GM21825 (cell line): ENCODE measurements around the gene ALDH1A3.
"Not testable (repeated sequence)": the region's sequence is repeated elsewhere in the genome, so short reads cannot be mapped to it uniquely, and the experiment has no call there.

ENCODE experiments used
- ATAC-seq: cut with Tn5 transposase; IDR thresholded peaks from one replicate; pipeline ENCODE4 v1.9.1; 2021; ENCODE audit warnings: mild to moderate bottlenecking, moderate library complexity; ENCODE audit not compliant: unreplicated experiment

The ALDH1A3 gene

DNA sequence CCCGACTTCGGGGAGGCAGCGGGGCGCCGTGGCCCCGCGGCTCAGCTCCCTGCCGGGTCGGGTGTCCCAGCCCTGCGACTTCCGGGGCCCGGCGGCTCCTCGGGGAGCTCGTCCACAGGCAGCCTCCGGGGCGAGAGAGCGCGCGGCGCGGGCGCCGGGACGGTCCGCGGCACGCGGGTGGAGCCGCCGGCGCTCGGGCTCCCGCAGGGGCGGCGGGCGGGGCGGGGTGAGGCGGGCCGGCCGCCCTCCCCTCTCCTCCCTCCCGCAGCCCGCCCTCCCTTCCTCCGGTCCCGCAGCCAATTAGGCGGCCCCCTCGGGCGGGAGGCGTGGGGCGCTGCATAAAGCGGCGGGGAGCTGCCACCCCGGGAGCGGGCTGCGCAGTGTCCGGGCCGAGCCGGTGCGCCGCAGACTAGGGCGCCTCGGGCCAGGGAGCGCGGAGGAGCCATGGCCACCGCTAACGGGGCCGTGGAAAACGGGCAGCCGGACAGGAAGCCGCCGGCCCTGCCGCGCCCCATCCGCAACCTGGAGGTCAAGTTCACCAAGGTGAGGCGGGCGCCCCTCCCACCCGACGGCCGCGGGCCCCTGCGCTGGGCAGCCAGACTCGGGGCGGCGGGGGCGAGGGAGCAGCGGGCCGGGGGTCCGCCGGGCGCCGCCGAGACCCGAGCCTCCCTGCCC, at the start of gene ALDH1A3:
ALDH1A3 (plus strand) TSS at position 368 of the 675 bp plus-strand sequence; CDS start at position 445, 77 bp downstream.
- ATAC-seq: no peak

GRCh38 chr15:100831467-100831866, 48.2 kb upstream of the ALDH1A3 start:
- no peak for ATAC-seq

DNA sequence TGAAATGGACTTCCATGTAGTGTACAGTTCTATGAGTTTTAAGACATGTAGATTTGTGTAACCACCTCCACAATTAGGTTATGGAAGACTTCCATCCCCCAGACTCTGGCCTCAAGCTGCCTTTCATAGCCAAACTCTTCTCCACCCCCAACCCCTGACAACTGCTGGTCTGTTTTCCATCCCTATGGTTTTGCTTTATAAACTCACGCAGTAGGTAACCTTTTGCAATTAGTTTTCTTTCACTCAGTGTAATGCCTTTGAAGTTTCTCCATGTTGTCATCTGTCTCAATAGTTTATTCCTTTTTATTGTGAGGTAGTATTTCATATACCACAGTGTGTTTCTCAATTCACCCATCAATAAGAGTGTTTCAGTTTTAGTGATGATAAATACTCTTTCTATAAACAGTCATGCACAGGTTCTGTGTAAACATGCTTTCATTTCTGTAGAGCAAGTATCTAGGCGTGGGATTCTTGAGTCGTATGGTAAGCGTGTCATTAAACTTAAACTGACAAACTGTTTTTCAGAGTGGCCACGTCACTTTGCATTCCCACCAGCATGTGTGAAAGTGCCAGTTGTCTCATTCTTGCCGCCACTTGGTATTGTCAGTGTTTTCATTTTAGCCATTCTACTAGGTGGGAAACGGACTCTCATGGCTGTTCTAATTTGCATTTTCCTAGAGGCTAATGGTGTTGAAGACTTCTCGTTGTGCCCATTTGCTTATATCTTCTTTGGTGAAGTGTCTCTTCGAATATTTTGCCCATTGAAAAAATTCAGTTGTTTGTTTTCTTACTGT, 47.3 kb upstream of the ALDH1A3 start:
- no peak for ATAC-seq

DNA sequence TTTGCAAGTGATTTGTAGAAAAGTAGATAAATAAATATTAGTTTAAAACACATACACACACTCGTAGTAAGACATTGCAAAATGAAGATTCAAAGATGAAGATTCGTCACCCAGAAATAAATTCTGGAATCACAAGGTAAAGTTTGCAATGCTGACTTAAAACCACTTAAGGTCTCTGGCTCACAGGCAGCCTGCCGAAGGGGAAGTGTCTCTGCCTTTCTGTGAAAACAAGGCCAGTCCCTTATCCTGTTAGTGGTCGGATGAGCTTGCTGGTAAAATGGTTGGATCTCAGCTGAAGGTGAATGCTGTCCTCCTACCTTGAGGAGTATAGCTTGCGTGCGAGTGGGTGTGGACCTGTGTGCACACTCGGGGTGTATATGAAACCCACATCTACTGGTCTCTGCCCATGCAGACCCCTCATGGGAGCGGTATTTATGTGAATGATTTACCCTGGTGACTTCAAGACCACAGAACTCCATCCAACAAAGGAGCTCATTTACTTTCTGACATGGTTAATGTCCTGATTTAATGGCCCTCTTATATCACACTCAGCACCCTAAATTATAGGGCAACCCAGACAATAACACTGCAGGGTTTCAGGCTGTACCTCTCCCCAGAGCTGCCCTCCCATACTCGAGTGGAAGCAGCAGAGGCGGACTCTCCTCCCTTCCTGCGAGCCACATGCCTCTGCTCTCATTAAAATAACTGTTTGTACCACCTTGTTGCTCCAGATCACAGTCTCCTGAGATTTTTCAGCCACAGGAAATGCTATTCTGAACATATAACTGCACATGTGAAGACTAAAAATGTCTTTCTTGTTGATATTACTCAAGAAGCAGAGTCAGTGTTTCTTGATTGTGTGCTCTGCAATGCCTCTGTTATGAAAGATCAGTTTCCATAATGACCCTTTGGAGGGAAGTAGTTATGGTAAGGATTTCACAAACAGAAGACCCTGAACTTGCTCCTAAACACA, 45.9 kb upstream of the ALDH1A3 start:
- ATAC-seq: no peak

DNA sequence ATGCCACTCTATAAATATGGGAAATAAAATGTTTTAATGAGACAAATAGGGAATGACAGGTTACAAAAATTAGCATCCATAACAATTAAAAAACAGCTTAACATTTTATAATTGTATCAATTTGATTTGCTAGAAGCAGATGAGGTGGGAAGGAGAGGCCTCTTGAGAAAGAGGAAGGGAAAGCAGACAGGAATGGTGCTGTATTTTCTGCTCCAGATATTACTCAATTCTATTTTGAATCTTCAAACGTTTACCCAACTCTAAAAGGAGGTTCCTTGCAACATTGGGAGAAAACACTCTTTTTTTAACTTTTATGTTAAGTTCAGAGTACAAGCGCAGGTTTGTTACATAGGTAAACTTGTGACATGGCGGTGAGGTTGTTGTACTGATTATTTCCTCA, 44.9 kb upstream of the ALDH1A3 start:
- ATAC-seq: no peak

DNA sequence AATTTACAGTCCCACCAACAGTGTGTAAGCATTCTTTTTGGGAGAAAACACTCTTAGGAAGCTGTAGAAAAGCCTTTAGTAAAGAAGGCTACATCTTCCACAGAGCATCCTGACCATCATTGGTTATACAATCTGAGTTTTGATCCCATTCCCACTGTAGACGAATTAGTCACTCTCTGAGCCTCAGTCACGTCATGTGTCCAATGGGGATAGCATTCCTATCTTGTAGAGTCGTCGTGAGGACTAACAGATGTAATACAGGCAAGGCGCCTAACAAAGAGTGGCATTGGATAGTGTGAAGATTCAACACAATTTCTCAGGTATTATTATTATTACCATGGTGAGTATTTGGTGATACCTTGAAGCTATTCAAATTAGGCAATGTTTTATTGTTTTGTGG, 44.0 kb upstream of the ALDH1A3 start:
- ATAC-seq: no peak

GRCh38 chr15:100836501-100836900, 43.1 kb upstream of the ALDH1A3 start:
- no peak for ATAC-seq

GRCh38 chr15:100841426-100841825, 38.2 kb upstream of the ALDH1A3 start:
- no peak for ATAC-seq

DNA sequence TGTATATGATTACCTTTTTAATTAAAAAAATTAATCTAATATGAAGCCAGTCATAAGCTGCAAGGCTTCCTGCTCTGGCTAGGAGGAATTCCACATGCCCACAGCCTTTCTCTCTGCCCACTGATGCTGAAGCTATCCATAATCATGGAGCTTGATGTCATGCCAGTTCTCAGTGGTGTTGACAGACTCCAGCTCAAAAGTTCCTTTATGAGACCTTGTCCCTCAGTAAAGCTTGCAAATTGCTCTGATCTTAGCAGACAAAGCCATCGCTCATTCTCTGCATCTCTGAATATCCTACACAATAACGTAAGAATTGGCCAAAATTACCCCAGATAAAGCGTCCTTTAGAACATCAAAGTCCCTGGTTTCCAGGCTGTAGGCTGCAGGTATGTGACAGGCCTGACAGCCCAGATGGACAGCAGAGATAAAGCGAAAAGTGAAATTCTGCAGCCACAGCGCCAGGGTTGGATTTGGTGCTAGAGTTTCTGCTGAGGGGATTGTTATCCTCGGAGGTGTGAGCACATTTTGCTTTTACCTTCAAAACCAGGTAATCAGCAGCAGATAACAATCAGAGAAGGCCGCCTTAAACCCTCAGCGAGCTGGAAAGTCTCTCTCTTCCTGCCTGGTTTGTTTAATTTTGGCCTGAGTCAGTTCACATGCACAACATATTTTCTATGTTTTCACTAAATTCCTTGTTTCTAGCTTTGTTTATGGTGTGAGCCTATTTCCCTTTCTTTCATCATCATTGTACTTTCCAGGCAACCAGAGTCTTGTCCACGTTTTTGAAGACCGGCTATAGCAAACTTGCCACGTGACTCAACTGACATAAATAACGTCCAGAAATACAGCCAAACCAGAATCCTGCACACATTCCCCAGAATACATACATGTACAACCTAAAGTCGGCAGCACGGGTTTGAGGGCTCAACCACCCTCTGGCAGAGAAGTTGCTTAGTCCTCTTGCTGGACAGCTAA, 36.6 kb upstream of the ALDH1A3 start:
- no peak for ATAC-seq

DNA sequence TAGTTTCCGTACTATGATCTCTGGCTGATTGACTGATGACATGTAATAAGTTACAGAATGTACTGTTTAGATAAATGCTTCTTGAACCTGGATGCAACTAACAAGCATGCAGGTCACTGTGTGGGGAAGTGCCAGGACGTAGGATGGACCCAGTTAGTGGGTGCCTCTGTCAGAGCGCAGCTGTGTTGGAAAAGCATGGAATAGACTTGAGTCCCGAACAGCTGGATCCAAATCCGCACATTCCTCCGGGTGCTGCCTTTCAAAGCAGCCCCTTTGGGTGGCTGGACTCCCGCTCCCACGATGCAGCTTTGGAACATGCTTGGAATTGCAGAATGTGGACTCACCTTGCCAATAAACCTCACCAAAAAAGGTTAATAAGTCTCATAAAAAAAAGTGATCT, 35.5 kb upstream of the ALDH1A3 start:
- ATAC-seq: no peak

GRCh38 chr15:100844778-100845177, 34.9 kb upstream of the ALDH1A3 start:
- ATAC-seq: no peak

DNA sequence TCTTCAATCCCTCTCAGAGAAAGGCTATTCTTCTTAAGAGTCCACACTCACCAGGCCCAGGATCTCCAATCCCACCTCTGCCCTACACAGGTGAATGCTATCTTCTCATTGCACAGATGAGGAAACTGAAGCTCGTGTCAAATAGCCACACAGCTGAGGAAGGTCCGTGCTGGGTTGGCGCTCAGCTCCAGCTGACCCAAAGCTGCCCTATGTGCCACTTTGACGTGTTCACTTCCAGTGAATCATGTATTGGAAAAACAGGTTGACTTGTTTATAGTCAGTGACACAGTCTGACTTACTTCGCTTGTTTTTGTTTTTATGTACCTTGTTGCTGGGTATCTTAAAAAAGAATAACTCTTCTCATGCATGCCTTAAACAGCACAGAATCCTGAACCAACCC, 32.4 kb upstream of the ALDH1A3 start:
- no peak for ATAC-seq

DNA sequence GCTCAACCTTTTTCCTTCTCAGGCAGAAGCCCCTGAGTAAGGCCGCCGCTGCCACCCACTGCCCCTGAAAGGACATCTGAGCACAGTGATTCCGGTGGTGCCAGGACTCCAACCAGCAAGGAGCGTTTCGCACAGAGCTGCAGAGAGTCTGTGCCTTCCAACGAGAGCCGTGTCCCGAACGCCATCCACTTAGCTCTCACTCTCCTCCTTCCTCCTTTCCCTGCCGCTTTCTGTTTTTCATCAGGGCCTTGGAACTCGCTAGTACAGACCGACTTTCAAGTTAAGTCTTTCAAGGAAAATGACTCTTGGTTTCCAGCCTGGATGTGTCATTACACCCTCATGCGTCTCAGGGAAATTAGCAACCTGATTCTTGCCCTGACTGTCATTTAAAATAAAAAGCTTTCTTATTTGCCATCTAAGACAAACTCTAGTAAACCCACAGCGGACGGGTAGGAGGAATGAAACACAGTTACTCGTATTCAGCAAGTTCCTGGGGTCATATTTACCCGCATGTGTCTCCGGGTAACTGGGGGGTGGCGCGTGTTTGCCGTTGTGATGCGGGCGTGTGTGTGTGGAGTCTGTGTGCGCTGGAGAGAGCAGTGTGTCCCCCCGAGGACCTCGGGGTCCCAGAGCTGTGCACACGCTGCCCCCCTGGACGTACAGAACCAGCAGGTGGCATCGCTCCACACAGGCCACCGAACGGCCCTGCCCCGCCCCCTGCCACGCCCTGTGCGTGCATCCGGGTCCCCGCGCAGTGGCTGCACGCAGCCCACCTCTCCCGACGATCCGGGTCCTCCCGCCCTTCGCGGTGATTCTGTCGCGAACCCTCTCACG, 30.4 kb upstream of the ALDH1A3 start:
- ATAC-seq: no peak

DNA sequence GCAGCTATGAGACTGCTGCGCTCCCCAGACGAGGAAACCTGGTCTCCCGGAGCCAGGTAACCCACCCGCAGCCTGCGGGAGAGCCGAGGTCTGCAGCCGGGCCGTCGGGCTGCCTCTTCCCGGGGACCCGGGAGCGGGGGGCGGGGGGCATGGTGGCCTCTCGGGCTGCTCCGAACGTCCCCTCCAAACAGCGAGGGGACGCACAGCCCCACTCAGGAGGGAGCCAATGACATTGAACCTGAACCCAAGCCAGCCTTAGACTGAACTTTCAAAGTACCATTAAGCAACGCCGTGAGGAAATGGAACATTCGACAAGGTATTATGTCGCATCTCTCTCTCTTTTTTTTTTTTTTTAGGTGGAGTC, 29.8 kb upstream of the ALDH1A3 start:
- ATAC-seq: no peak

GRCh38 chr15:100851428-100852015, 28.1 kb upstream of the ALDH1A3 start:
- ATAC-seq: not testable (repeated sequence)

- no peak for ATAC-seq
Observed at GRCh38 chr15:100852630-100853029, 27.0 kb upstream of the ALDH1A3 start.

GRCh38 chr15:100853676-100854440, 25.8 kb upstream of the ALDH1A3 start:
- ATAC-seq: no peak

- no peak for ATAC-seq
Observed at GRCh38 chr15:100856867-100857266, 22.8 kb upstream of the ALDH1A3 start.
